ENCODE results near the gene ZNF528.

The ZNF528 gene

GRCh38 chr19:52397310-52398080 lies at the start of gene ZNF528:
Gene ZNF528 (plus strand): TSS chr19:52397849. CDS start chr19:52402014, 4,165 bp downstream.
- DNase-seq = peak; percentile 92

GRCh38 chr19:52351512-52351911 lies 46.1 kb upstream of the ZNF528 start:
- no peak for DNase-seq

- no peak for DNase-seq
Measured at GRCh38 chr19:52366414-52366824, 31.2 kb upstream of the ZNF528 start.

GRCh38 chr19:52369559-52370340 lies 27.9 kb upstream of the ZNF528 start, which contains the start of gene ZNF880:
Gene ZNF880 (plus strand): TSS chr19:52369923. CDS start chr19:52369966, 43 bp downstream.
- peak; percentile 86 for DNase-seq

- DNase-seq = no peak
Measured at GRCh38 chr19:52370341-52370710, 27.3 kb upstream of the ZNF528 start.

- DNase-seq = no peak
Measured at GRCh38 chr19:52391135-52391534, 6.5 kb upstream of the ZNF528 start.

- DNase-seq = no peak
Measured at GRCh38 chr19:52398081-52398441, 412 bp downstream of the ZNF528 start.

- no peak for DNase-seq
Measured at GRCh38 chr19:52410276-52410675, 12.6 kb downstream of the ZNF528 start.

- DNase-seq = no peak
Measured at GRCh38 chr19:52415711-52416110, 18.1 kb downstream of the ZNF528 start.

- DNase-seq = no peak
Measured at GRCh38 chr19:52428937-52429336, 31.3 kb downstream of the ZNF528 start, which contains the start of gene ZNF534. Gene ZNF534 (plus strand): TSS chr19:52429148. CDS start chr19:52431475, 2,327 bp downstream.

GRCh38 chr19:52442179-52442578 lies 44.5 kb downstream of the ZNF528 start:
- DNase-seq = no peak

- DNase-seq = no peak
Measured at GRCh38 chr19:52444506-52444905, 46.9 kb downstream of the ZNF528 start.

- no peak for DNase-seq
Measured at GRCh38 chr19:52451241-52451640, 53.6 kb downstream of the ZNF528 start.

GRCh38 chr19:52453324-52454094 lies 55.9 kb downstream of the ZNF528 start, which contains the start of gene ZNF578:
Gene ZNF578 (plus strand): TSS chr19:52453553. CDS start chr19:52501846, 48,293 bp downstream.
- DNase-seq = peak; percentile 62

- no peak for DNase-seq
Measured at GRCh38 chr19:52464798-52465470, 67.3 kb downstream of the ZNF528 start.
